NB4 (cell line): ENCODE data around the gene NHSL1.

Source experiments
- DNase-seq: peaks from one replicate; pipeline ENCODE4 v3.0.0; 2010; ENCODE audit warnings: low read depth
- H3K4me3 ChIP-seq: one replicate; pipeline ENCODE4 v1.5.1; 2011; ENCODE audit warnings: mild to moderate bottlenecking, low read depth, low read length, moderate library complexity
- CTCF ChIP-seq: IDR thresholded peaks from one replicate; pipeline ENCODE4 v1.5.1; 2012; ENCODE audit warnings: low read depth, low read length
- MAX ChIP-seq: IDR thresholded peaks from 2 replicates; pipeline ENCODE4 v1.6.1; 2011; ENCODE audit warnings: low read depth, low read length
- MYC ChIP-seq: IDR thresholded peaks from 2 replicates; pipeline ENCODE4 v1.6.1; 2011; ENCODE audit warnings: low read depth, low read length
- POLR2A ChIP-seq: IDR thresholded peaks from 2 replicates; pipeline ENCODE4 v1.6.1; 2011; ENCODE audit warnings: mild to moderate bottlenecking; ENCODE audit not compliant: insufficient read length; ENCODE audit errors: extremely low read depth

NHSL1 gene

GRCh38 chr6:138451043-138451442 is 48.3 kb downstream of the NHSL1 start:
- DNase-seq, result no peak
- no peak overlapping the region for H3K4me3 ChIP-seq
- TF ChIP-seq CTCF (no peak), POLR2A (no peak), MAX (no peak), MYC (no peak)

DNA sequence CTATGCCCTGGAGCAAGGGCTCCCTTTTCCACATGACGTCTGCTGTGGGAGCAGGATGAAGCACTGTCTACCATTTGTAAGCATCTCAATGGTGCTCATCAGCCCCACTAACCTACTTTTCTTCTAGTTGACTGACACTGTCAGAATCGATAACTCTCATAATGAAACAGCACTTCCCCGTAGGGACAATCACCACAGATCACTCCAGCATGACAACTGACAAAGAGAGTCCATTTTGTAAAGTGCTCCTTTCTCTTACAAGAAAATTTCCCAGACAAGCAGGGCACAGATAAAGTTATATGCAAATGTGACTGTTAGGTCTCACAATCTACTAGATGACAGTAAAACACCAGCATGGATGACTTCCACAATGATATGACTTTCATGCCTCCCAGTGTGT is 48.8 kb downstream of the NHSL1 start:
- no peak for TF ChIP-seq MYC
- TF ChIP-seq MAX, result no peak
- DNase-seq, result no peak
- no peak overlapping the region for H3K4me3 ChIP-seq

DNA sequence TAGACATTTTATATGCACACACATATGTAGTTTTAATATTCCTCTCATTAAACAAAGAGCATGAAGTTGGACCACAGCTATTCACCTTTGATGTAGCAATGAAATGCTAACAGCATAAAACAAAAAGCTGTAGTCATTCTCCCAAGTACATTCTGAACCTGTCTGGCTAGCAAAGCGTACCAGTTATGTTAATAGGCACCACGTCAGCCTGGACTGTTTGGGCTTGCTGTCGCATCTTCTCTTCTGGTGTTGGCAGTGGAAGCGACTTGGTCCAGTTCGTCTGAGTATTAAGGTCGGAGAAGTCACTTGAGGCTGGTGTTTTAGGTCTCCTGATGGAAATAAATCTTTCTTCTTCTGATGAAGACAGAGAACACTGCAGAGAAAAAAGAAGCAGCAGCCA is 52.5 kb downstream of the NHSL1 start:
- DNase-seq, result no peak
- H3K4me3 ChIP-seq, result no peak overlapping the region
- TF ChIP-seq POLR2A (no peak), MYC (no peak), CTCF (no peak), MAX (no peak)

DNA sequence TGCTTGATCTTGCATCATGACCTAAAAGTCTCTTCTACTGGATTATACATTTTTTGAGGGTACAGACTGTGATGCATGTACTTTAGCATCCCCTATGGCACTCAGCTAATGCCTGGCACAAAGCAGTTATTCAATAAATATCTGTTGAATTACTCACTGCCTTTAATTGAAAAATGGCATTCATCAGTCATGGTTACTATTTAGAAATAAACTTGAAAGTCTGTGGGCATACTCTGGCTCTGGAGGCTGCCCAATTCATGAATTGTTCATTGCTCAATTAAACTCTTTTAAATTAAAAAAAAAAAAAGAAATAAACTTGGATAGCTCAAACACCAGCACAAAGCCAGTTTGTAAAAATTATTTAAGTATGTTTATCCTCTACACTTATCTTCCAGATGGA is 55.3 kb downstream of the NHSL1 start:
- H3K4me3 ChIP-seq, result no peak overlapping the region
- no peak for DNase-seq
- no peak for TF ChIP-seq MAX
- TF ChIP-seq POLR2A, result no peak
- TF ChIP-seq CTCF, result no peak
- no peak for TF ChIP-seq MYC

- no peak for TF ChIP-seq MAX
- TF ChIP-seq CTCF, result no peak
- no peak for TF ChIP-seq MYC
- TF ChIP-seq POLR2A, result no peak
- no peak overlapping the region for H3K4me3 ChIP-seq
- DNase-seq, result no peak
These were observed 56.6 kb downstream of the NHSL1 start for GRCh38 chr6:138442663-138443062.

GRCh38 chr6:138441965-138442364 is 57.3 kb downstream of the NHSL1 start:
- no peak for DNase-seq

DNA sequence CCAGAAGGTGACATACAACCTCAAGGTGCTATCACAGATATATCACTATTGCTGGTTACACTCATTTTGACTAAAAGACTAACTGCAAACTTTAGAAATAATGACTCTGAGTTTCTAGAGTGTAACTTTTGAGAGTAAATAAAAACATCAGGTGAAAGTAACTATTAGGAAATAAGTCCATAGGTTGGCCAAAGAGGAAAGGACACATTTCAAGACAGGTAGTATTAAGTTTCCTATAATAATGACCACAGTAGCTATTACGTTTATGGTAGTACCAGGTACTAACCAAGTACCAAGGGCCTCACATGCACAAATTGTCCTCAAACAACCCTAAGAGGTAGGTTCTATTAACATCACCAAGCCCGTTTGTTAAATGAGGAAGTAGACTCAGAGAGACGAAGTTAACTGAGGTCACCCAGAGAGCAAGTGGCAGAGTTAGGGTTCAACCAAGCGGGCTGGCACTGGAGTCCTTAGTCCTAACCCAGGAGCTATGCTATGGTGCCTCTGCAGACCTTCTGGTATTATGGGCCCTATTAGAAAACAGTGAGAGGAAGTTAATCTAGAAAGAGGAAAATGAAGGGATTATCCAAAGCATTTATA is 58.4 kb downstream of the NHSL1 start:
- TF ChIP-seq MAX, result 0 out of 2 replicates have a peak, but pooled peaks have one; percentile 32
- no peak for TF ChIP-seq POLR2A
- peak; percentile 76 for DNase-seq
- no peak overlapping the region for H3K4me3 ChIP-seq

More at GRCh38 chr6:138441965-138442364, 57.3 kb downstream of the NHSL1 start:
- TF ChIP-seq MAX, result no peak
- no peak overlapping the region for H3K4me3 ChIP-seq
